GM19043 (cell line): ENCODE data around the gene KCNQ4.

Experiments
- ATAC-seq: cut with Tn5 transposase; IDR thresholded peaks from one replicate; pipeline ENCODE4 v1.9.1; 2021; ENCODE audit warnings: low read depth; ENCODE audit not compliant: unreplicated experiment

The KCNQ4 gene

DNA sequence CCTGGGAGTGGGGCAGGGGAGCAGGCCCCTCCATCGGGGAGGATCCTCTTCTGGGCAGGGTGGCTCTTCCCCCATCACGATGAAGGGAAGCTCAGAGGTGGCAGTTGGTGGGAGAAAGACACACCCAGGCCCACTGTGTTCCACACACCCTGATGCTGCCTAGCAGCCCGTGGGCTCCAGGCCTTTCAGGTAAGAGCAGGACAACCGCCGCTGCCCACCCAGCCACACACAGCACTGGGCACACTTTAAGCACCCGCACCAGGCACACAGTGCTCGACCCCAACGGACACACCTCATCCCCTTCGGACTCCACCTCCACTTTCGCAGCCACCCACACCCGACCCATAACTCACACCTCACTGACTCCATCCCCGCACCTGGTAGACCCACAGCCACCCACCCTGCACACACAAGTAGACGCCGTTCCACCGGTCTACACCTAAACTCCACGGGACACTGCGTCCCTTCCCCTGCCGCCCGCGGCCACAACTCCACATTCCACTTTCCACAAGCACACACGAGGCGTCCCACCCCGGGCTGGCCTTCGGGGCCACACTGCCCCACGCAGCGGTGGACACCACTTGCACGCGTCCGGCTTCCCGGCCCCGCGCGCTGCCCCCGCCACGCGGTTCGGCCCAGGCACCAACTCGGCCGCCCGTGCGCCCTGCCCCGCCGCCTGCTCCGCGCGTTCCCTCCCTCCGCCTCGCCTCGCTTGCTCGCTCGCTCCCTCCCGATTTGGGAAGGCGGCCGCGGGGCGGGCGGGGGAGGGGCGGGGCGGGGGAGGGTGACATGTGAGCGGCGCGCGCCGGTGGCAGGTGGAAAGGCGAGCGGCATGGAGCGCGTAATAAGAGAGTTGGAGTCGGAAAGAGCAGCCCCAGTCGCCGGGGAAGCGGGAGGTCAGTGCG, at the start of gene KCNQ4:
Gene KCNQ4 (plus strand): TSS at position 787 of the 905 bp plus-strand sequence. CDS start 307 bp downstream, outside the sequence.
- no peak for ATAC-seq

DNA sequence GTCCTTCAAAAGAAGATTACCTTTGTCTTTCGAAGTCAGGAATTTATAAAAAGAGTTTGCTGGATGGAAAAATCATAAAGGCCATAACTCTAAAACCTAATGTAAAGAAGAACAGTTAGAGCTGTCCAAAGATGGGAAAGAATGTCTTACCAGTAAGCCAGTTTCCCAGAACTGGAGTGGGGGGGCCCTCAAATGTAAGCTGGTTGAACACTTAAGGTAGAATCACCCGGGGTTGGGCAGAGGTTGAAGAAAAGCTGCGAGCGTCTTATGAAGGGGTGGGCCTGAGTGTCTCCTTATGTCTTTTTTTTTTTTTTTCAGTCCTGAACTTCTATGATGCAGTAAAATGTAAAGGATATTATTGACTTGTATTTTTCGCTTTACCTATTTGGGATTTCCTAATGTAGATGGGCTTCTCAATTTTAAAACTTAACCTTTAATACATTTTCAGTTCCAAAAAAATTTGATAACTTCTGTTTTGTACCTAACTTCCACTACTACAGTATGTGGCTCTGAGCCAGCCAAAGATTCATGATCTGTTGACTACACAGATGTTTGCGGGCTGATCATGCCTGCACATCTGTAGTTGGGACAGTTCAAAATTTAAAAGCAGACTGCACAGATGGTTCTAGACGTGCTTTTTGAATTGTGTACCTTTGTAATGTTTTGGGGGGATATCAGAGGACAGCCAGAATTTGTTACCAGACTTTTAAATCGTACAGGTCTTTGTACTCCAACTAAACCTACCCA, 48.5 kb upstream of the KCNQ4 start:
- ATAC-seq = no peak

DNA sequence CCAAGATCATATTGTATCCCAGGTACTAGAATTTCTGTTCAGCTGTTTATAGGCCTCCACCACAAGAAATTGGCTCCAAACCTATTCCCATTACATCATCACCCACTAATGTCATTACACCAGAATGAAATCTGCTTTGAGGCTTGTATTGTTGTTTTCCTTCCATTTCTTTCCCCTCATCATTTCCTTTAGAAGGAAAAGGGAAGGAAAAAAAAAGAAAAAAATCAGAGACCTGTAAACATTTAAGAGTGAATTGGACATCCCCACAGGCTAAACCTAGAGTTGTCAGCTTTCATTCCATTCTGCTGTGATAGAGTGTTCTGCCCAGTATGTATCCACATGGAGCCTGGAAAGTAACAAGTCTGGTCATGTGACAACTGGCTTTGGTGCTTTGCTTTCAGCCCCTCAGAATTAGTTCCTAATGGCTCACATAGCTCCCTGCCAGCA, 47.5 kb upstream of the KCNQ4 start:
- no peak for ATAC-seq

DNA sequence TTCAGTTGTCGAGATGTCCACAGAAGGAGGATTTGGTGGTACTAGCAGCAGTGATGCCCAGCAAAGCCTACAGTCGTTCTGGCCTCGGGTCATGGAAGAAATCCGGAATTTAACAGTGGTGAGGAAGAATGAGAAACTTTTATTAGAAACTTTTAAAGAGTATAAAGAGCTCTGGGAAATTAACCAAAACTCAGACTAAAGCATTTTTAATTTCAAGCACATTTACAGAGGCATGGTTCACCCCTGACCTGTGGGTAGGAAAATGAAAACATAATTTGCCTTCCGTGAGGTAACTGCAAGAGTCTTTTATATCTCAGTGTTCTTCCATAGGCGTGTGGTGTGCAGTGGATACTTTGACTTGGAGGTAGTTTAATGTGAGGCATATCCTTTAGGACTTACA, 44.8 kb upstream of the KCNQ4 start:
- no peak for ATAC-seq

DNA sequence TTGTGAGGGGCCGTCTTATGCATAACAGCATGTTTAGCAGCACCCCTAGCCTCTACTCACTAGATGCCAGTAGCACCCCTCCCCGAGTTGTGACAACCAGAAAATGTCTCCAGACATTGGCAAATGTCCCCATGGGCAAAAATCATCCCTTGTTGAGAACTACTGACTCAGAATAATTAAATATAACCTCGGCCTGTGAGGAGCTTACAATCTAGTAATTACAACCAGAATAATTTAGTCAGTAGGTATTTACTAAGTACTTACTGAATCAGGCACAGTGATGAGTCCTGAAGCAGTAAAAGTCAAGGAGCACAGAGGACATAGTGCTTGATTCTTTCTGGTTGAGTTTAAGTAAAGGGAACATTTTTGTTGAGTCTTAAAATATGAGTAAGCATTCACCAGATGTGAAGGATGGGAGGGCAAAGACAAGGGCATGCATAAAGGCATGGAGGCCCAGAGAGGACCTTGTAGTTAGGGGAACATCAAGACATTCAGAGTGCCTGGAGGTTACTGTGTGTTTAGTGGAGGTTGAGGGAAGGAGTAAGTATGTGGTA, 44.1 kb upstream of the KCNQ4 start:
- ATAC-seq = no peak

DNA sequence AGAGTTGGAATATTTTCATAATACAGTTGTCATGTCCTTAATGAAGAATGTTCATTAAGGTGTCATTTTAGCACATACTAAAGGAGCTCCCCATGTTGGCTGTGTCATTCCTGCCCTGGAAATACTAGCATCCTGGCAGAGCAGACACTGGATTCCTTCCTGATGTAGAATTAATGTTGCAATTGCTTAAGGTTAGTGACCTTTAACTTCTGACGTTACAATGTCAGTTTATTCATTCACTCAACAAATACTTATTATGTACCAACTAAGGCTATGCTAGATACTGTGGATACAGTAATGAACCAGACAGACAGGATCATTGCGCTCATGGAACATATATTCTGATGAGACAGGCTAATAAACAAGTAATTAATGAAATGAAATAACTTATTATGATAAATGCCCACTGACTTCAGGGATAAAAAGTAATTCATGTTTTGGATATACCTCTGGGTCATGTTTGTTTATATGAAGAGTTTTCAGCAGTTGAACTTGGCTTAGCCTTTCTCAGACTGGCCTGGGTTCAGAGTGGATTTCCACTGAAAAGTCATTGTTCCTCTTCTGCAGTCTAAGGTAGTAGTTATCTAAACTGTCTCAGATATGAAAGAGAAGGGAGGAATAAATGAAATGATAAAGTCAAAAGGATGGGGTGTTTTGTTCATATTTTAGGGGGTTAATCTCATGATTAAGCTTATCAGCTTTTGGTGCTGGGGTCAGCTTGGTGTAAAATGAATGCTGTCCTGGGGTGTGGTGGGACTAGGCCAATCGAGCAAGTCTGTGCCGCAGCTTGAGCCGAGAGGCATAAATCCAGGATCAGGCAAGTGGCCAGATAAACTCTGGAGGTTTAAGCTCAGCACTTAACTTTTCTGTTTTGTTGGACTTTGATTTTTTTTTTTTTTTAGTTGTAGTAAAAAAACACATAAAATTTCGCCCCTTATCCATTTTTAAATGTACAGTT, 43.3 kb upstream of the KCNQ4 start:
- ATAC-seq = no peak

DNA sequence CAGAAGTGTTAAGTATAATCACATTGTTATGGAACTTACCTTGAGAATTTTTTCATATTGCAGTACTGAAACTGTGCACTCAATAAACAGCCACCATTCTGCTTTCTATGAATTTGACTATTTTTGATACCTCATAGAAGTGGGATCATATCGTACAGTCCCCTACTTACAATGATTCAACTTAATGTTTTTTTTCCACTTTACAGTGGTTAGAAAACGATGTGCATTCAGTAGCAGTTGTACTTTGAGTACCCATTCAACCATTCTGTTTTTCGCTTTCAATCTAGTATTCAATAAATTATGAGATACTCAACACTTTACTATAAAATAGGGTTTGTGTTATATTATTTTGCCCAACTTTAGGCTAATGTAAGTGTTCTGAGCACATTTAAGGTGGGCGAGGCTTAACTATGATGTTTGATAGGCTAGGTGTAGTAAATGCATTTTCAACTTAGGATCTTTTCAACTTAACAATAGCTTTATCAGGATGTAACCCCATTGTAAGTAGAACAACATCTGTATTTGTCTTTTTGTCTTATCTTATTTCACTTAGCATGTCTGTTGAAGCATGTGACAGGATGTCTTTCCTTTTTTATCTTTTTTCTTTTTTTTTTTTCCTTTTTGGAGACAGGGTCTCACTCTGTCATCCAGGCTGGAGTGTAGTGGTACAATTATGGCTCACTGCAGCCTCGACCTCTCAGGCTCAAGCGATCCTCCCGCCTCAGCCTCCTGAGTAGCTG, 42.4 kb upstream of the KCNQ4 start:
- ATAC-seq = no peak

DNA sequence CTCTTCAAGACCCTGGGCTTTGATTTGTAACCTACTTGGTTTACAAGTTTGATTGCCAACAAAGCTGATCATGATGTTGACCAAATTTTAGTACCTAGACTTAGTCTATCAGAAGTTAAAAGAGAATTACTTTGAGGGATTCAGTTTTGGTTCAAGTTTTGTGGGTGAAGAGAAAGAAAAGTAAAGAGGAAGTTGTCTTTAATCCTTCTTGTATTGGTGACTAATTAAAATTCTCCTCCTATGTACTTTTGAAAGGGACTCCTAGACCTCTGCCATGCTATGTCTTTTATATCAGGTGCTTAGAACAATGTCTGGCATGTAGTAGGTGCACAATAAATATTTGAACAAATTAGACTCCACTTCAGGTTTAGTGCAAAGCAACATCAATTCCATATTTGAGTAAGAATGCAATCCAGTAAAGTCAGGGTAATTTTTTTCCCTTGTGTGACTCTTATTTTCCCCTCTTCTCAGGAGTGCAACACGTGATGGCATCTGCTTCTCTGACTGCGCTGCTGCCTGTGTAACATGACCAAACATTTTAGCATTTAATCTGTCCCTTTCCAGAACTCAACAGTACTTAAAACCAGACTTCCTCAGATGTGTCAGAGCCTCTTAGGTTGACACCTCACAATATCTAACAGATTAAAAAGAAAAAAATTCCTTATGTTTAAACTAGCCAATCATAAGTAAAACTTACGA, 41.1 kb upstream of the KCNQ4 start:
- no peak for ATAC-seq

DNA sequence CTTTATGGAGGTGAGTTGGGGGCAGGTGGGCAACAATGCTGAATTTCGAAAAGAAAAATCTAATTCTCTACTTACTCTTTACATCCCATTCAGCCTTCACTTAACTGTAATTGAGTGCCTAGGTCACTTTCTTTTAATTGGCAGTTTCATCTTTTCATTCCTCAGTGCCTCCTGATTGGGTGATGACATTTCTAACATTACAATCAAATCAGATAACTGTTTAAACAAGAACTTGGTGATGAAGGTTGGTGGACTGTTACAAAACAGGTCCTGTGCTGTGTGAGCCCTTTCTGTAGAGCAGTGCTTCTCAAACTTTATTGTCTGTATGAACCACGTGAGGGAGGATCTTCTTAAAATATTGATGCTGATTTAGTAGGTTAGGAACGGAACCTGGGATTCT, 40.1 kb upstream of the KCNQ4 start:
- ATAC-seq = no peak

DNA sequence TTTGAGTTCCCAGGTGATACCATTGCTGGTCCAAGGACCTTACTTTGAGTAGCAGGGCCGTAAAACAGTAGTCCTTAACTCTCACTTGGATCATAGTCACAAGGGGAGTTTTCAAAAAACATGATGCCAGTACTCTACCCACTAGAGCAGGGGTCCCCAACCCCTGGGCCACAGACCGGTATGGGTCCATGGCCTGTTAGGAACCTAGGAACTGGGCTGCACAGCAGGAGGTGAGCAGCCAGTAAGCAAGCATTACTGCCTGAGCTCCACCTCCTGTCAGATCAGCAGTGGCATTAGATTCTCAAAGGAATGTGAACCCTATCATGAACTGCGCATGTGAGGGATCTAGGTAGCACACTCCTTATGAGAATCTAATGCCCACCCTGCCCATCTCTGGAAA, 39.7 kb upstream of the KCNQ4 start:
- ATAC-seq = no peak

DNA sequence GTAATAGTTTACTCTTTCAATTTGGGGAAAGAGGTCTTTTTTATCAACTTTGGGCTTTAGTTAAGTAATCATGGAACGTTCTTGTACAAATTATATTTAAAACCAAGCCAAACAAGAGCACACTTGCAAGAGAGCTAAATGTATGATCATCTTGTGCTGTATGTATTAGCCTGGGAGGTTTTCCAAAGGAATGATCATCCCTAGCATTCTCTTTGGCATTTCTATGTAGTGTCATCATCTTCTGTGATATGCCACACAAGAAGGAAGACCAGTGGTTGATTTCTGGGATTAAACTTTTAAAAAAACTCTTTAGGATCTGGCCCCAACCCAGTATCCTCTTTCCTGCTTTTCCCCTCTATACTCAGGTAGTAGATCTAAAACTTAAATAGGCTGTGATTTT, 38.4 kb upstream of the KCNQ4 start:
- ATAC-seq = no peak

DNA sequence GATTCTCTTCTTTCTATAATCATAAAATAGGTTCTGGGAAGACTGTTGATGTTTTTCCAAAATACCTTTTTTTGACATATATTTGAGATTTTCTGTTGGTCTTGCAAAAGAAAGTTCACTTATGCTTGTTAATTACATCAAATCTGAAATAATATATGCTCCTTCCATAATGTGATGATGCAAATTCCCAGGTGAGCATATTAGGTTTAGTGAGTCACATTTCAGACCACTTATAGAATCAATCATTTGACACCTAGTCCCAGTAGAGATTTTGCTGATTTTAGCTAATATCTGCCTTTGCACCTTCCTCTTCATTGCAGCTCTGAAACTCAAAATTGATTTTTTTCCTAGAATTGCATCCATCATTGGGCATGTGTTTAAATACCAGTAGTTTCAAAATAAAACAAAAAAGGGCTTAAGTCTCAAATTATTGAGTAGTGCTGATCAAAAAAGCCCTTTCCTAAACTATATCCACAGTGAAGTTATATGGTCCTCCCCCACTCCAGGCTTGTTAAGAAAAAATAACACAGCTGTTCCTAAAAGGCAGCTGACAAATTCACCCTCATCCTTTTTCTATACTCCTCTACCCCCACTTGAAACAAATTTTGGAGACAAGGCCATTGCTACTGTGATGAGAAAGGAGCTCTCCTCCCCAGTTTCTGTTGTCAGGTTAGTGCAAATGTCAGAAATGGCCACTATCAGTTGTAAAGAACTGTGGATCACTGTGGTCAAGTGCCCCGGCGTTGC, 37.1 kb upstream of the KCNQ4 start:
- no peak for ATAC-seq

DNA sequence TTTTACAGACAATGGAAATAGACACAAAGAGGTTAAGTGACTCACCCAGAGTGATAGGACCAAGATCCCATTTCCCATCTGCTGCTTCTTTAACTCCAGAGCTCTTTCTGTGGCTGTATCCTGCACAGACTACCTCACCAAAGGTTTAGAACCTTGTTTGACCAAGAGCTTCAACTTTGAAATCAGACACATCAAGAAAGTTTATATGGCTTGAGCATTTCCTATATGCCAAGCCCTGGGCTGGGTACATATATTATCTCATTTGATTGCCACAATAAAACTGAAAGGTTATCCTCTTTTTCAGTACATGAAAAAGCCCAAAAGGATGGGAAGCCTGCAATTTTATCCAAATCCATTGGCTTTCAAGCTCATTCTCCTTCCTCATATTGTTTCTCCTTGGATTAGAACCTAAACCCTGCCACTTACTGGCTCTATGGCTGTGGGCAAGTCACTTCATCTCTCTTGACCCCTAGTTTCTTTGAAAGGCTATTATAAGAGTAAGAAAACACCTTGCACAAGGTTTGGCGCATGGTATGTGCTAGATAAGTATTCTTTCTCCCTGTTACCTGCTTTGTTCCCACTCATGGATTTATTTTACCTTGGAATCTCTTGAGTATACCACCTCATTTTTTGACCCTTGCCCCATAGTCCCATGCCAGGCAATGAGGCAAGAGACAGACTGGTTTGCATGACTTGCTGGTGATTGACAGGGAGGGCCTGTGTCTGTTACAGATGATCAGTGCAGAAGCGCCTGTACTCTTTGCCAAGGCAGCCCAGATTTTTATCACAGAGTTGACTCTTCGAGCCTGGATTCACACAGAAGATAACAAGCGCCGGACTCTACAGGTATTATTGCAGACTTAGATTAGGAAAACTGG, 34.5 kb upstream of the KCNQ4 start:
- ATAC-seq = no peak

DNA sequence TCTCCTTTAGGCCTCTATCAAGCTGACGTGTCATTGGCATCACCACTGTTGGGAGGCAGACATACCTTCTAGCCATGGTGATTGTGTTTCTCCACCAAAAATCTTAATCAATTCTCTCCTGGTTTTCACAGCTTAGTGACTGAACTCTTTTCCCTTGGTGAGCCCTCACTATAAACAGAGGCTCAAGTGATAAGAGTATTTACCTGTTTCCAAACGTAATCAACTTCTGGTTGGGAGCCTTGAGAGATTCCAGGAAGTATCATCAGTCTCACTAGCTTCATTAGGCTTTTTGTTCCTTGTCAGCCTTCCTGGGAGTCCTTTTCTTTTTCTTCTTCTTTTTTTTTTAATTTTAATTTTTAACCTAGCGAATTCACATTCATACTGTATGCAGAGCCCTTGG, 33.8 kb upstream of the KCNQ4 start:
- ATAC-seq = no peak

DNA sequence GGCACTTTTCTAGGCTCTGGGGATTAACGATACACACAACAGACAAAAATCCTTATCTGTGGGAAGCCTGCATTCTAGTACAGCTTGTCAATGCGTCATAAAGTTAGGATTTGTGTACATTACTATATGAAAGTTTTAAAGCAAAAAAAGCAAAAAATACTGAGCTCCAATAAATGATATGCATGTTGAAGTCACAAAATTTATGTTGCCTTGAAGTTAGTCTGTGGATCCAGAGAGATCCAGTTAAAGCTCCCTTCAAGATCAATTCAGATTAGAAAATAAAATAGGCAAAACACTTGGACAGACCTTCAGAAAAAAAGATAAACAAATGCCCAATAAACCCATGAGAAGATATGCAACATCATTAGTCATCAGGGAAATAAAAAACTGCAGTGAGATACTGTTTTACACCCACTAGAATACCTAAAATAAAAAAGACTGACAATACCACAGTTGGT, 33.1 kb upstream of the KCNQ4 start:
- no peak for ATAC-seq

DNA sequence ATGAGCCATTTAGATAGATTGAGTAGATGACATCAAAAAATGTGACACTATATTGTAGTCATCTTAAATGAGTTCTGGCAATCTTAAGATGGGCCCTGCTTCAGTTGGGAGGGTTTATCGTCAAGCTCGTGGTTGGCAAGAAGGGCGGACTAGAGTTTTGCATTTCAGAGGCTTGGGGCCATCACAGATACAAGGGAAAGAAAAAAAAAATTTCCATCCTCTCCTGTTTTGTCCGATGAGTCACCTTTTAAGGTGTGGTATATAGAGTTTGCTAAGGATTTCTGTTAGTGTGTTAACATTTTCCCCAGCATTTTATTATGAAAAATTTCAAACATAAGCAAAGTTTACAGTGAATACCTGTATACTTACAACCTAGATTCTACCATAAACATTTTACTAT, 31.8 kb upstream of the KCNQ4 start:
- no peak for ATAC-seq

DNA sequence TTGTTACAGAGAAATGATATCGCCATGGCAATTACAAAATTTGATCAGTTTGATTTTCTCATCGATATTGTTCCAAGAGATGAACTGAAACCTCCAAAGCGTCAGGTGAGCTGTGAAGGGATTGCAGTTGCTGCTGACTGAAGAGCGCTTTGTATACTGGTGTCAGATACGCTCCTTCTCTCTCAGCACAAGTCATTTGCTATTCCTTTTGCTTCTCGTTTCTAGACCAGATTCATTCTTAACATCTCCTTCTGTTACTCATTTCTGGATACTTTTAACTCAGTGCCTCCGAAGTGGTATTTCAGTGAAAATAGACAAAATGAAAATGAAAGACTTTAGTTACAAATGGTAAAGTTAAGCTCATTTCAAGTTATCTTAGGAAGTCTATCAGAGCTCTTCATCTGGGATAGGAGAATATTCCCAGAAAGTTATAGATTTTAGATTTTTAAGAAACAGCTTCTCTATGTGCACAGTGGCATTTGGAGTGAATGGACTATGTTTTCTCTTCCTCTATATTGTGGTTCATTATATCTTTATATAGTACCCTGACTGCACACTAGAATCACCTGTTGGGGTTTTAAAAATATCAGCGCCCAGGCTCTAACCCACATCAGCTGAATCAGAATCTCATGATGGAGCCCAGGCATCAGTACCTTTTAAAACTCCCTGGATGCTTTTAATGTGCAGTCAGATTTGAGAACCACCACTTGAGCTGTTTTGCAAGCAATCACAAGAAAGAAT, 30.3 kb upstream of the KCNQ4 start:
- ATAC-seq = no peak
